DMS79 treated with DMSO at 0.1 percent for 48 hours (cell line): Measurements from ENCODE around the gene LPIN1.

Source experiments
- DNase-seq: peaks from one replicate; lab custom pipeline; 2025; lab: John Stamatoyannopoulos, UW

Gene LPIN1

GRCh38 chr2:11762799-11763461, 16.5 kb downstream of the LPIN1 start:
- DNase-seq, result no peak

GRCh38 chr2:11764359-11764758, 17.9 kb downstream of the LPIN1 start:
- peak; percentile 69 for DNase-seq

- DNase-seq, result no peak
These were observed 18.5 kb downstream of the LPIN1 start for GRCh38 chr2:11764920-11765319.

GRCh38 chr2:11765501-11765900, 19.1 kb downstream of the LPIN1 start:
- no peak for DNase-seq

GRCh38 chr2:11766016-11766415, 19.6 kb downstream of the LPIN1 start:
- no peak for DNase-seq

GRCh38 chr2:11767779-11768178, 21.3 kb downstream of the LPIN1 start:
- no peak for DNase-seq

GRCh38 chr2:11768946-11769345, 22.5 kb downstream of the LPIN1 start:
- DNase-seq, result no peak

- no peak for DNase-seq
These were observed 23.1 kb downstream of the LPIN1 start for GRCh38 chr2:11769516-11769915.

GRCh38 chr2:11770531-11771188, 24.2 kb downstream of the LPIN1 start:
- DNase-seq, result no peak

GRCh38 chr2:11771971-11772615, 25.7 kb downstream of the LPIN1 start:
- no peak for DNase-seq

GRCh38 chr2:11773111-11773510, 26.7 kb downstream of the LPIN1 start:
- no peak for DNase-seq

GRCh38 chr2:11773747-11774525, 27.5 kb downstream of the LPIN1 start:
- DNase-seq, result no peak

- DNase-seq, result no peak
These were observed 28.2 kb downstream of the LPIN1 start for GRCh38 chr2:11774600-11774999.

- no peak for DNase-seq
These were observed 29.0 kb downstream of the LPIN1 start for GRCh38 chr2:11775384-11775783.

- no peak for DNase-seq
These were observed 30.8 kb downstream of the LPIN1 start for GRCh38 chr2:11777066-11777782.

GRCh38 chr2:11777886-11778415, 31.5 kb downstream of the LPIN1 start:
- no peak for DNase-seq

- no peak for DNase-seq
These were observed 32.0 kb downstream of the LPIN1 start for GRCh38 chr2:11778416-11778815.

GRCh38 chr2:11778923-11779757, 32.7 kb downstream of the LPIN1 start:
- peak; percentile 38 for DNase-seq

GRCh38 chr2:11781602-11782001, 35.2 kb downstream of the LPIN1 start:
- no peak for DNase-seq

GRCh38 chr2:11784280-11784679, 37.8 kb downstream of the LPIN1 start:
- DNase-seq, result no peak
